ENCODE measurements around the gene GPX6. TPM values are rescaled to one million over a fixed set of nuclear protein-coding genes. Genes with fewer than 3 reads are reported as not detected.

Gene GPX6
- total and polyA plus RNA-seq, 2 of the 13 experiments (the other 11 are each of a cell fraction or from before 2014, with no cell fraction given) = not detected

DNA sequence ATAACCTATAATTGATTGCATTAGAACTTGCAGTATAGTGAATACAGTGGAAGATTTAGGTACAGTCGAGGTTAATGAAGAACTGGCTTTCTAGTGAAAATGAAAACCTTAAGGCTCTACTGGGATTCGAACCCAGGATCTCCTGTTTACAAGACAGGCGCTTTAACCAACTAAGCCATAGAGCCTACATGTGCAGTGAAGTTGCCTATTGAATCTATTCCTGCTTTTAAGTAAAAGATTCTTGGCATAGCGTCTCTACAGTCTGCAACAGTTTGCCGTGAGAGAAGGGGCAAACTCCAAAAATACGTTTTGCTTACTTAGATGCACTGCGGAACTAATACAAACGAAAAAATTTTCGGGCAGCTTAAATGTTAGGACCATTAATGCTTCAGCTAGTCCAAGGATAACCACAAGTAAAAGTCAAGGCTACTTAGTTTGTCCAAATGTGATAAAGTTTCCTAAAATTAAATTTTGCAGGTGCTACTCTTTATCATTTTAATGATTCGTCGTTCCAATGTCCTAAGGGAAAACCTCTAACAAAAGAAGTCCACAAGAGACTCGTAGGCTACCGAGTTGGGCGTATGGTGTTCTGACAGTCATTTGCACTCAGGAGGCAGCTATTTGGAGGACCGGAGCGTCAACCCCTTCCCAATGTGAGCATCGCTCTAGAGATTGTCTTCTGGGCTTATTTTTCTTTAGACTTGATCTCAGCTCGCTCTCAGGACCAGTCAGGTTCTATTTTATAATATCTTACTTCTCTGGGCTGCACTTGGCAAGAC, 41.0 kb downstream of the GPX6 start (continued):
- TF ChIP-seq SMC3 (IDR thresholded peaks at IDR 0.05; ENCODE audit: low read length) = no peak
- TF ChIP-seq, protein P1, sequence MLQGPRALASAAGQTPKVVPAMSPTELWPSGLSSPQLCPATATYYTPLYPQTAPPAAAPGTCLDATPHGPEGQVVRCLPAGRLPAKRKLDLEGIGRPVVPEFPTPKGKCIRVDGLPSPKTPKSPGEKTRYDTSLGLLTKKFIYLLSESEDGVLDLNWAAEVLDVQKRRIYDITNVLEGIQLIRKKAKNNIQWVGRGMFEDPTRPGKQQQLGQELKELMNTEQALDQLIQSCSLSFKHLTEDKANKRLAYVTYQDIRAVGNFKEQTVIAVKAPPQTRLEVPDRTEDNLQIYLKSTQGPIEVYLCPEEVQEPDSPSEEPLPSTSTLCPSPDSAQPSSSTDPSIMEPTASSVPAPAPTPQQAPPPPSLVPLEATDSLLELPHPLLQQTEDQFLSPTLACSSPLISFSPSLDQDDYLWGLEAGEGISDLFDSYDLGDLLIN (CRISPR knock-in tag; IDR thresholded peaks at IDR 0.05; ENCODE audit: borderline replicate concordance) = no peak
- TF ChIP-seq, protein P2, sequence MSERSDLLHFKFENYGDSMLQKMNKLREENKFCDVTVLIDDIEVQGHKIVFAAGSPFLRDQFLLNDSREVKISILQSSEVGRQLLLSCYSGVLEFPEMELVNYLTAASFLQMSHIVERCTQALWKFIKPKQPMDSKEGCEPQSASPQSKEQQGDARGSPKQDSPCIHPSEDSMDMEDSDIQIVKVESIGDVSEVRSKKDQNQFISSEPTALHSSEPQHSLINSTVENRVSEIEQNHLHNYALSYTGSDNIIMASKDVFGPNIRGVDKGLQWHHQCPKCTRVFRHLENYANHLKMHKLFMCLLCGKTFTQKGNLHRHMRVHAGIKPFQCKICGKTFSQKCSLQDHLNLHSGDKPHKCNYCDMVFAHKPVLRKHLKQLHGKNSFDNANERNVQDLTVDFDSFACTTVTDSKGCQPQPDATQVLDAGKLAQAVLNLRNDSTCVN (CRISPR knock-in tag; IDR thresholded peaks at IDR 0.05; ENCODE audit: borderline replicate concordance) = no peak
- no peak for TF ChIP-seq ZBTB43 (CRISPR knock-in tag; conservative IDR thresholded peaks at IDR 0.05)
- TF ChIP-seq ZNF775 (CRISPR knock-in tag; IDR thresholded peaks at IDR 0.05; ENCODE audit: borderline replicate concordance) = no peak
- no peak for TF ChIP-seq NR2F1 (CRISPR knock-in tag; IDR thresholded peaks at IDR 0.05)
- TF ChIP-seq TCF12 (IDR thresholded peaks at IDR 0.05) = no peak
- no peak for TF ChIP-seq TCF12 (CRISPR knock-in tag; IDR thresholded peaks at IDR 0.05)
- no peak for TF ChIP-seq SRSF1 (optimal IDR thresholded peaks at IDR 0.05; ENCODE audit: low read depth, low read length)
- no peak for TF ChIP-seq PRDM10 (CRISPR knock-in tag; IDR thresholded peaks at IDR 0.05; ENCODE audit: low read depth)
- TF ChIP-seq ZNF10 (CRISPR knock-in tag; IDR thresholded peaks at IDR 0.05; ENCODE audit: borderline replicate concordance, low read depth) = no peak
- peak; percentile 76 for TF ChIP-seq PITX1 (CRISPR knock-in tag; IDR thresholded peaks at IDR 0.05)
- no peak for TF ChIP-seq MEF2D (CRISPR knock-in tag; IDR thresholded peaks at IDR 0.05)
- TF ChIP-seq HOXA3 (CRISPR knock-in tag; IDR thresholded peaks at IDR 0.05) = no peak
- no peak for TF ChIP-seq SALL2 (CRISPR knock-in tag; IDR thresholded peaks at IDR 0.05)
- TF ChIP-seq ZNF598 (CRISPR knock-in tag; IDR thresholded peaks at IDR 0.05; ENCODE audit: borderline replicate concordance) = no peak
- TF ChIP-seq TP53 (CRISPR knock-in tag; conservative IDR thresholded peaks at IDR 0.05) = no peak
- TF ChIP-seq REPIN1 (CRISPR knock-in tag; IDR thresholded peaks at IDR 0.05; ENCODE audit: borderline replicate concordance, low read depth) = 0 out of 2 replicates have a peak, but pooled peaks have one; percentile 52
